Measurements from ENCODE around the gene SDK1.
"Not testable (repeated sequence)": the region's sequence is repeated elsewhere in the genome, so short reads cannot be mapped to it uniquely, and the experiment has no call there.

Gene SDK1

DNA sequence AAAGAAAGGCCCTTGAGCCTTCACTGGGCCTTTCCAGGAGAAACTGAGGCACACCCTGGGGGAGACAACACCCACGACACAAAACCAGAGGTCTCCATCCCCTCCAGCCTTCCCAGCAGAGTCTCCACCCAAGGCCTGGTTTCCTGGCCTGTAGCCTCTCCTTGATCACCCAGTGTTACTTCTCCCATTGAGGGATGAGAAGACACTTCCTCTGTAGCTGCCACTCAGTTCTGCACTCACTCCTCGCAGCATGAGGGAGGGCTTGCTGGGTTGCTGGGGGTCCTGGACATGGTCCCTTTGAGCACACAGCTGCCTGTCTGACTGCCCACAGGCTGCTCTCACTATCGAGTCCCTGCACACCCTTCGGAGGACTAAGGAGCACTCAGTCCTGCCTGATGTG is 943.0 kb downstream of the SDK1 start:
- no peak for DNase-seq

DNA sequence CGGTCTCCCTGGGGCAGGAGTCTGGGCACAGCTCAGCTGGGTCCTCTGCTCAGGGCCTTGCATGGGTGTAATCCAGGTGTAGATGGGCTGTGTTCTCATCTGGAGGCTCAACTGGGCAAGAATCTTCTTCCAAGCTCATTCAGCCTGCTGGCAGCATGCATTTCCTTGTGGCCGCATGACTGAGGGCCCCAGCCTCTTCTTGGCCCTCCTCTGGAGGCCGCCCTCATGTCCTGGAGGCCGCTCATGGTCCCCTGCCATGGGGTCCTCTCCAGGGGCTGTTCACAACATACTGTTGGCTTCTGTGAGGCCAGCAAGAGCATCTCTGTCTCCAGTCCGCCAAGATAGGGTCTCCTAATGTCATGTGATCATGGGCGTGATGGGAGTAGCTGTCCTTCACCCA is 943.6 kb downstream of the SDK1 start:
- no peak for DNase-seq

DNA sequence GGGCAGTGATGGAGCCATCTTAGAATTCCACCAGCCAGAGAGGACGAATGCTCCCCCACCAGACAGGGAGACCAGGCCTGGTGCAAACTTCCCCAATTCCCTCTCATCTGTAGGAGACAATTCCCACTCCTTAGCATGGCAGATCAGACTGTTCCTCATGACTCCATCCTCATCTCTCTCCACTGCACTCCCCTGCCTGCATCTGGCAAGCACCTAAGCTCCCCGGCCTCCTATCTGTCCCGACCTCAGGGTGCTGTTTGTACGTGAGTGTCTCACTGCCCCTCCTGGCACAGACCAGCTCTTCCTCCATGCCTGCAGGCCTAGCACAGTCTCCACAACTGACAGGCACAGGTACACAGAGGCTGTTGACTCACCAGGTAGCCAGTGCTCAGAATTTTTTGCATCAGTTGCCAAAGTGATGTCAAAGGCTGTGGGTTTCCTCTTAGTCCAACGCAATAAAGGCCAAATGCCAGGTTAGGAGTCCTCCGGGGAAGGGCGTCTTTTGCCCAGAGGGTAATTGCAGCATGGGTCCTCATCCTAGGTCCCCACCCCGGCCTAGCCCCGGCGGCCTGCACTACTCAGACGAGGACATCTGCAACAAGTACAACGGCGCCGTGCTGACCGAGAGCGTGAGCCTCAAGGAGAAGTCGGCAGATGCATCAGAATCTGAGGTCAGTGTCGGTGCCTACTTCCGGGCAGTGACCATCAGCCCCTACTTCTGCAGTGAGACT is 944.2 kb downstream of the SDK1 start:
- DNase-seq: no peak

DNA sequence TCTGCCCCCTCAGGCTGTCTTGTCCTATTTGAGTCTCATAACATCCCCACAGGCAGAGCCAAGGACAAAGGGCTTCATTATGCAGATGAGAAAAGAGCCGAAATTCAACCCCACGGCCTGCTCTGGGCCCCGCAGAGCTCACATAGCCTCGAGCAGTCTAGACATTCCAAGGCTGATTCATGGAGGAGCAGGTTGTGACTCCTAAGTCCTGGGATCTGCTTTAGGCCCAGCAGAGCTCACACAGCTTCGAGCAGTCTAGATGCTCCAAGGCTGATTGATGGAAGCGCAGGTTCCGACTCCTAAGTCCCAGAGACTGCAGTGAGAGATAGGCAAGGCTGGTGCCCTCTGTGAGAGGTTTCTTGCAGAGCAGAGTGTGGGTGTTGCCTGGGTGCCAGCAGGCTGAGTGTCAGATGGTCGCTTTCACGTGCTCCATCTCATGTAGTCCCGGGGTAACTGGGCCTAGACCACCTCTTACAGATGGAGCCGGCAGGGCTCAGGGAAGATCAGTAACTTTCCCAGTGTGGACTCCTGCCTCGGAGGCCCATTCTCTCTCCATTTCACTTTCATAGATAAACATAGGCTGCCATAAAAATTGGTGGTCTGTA is 944.9 kb downstream of the SDK1 start:
- no peak for DNase-seq

DNA sequence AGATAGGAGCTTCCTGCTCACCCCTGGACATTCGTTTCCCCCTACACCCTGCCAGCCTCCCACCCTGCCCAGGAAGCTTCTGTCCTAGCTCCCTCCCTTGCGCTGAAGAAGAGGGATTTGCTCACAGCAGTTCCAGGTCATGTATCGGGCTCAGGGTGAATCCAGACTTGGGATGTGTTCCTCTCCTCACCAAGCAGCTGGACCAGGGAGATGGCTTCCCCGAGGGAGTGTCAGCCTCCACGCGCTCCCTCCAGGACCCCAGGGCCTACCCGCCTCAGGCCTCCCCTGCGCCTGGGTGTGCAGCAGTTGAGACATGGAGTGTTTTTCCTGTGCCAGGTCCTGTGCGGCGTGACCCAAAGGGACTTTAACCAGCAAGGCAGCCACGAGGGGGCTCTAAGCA is 945.5 kb downstream of the SDK1 start:
- no peak for DNase-seq

DNA sequence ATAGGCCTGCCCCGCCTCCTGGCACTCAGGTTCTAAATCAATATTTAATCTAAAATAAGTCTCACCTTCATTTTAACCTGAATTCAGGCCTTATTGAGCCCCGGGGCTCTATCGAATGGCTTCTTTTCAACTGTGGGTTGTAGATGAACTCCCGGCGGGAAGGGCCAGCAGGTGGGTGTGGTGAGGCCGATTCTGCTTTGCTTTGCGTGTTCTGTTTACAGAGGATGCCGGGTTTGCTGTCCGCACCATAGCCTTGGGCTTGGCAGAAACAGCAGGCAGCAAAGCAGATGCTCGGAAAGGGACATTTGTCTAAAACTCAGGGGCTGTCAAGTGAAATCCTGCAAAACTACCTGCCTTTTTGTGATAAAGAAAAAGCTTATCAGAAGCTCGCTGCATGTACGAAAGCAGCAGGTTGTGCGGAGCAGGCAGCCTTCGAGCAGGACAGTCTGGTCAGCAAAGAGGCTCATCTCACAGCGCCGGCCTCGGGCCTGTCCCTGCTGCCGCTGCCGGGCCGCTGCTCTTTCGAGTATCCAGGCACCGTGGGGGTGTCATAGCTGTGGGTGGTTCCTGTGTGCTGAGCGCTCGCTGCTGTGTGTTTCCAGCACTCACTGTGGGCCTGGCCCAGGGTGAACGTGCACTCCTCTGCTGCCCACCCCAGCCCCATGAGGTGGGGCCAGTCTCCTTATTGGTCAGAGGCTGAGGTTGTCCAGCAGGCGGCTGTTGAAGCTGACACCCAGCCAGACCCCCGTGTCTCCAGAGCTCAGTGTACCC is 946.2 kb downstream of the SDK1 start:
- no peak for DNase-seq

DNA sequence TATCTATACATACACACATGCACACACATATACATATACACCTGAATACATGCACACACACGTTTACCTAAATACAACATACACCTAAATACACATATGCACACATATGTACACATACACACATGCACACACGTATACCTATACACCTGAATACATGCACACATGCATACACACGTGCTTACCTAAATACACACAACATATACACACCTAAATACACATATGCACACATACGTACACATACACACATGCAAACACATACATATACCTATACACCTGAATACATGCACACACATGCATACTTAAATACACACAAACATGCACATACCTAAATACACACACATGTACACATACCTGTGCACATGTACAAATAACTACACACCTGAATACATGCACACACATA is 947.2 kb downstream of the SDK1 start:
- no peak for DNase-seq

DNA sequence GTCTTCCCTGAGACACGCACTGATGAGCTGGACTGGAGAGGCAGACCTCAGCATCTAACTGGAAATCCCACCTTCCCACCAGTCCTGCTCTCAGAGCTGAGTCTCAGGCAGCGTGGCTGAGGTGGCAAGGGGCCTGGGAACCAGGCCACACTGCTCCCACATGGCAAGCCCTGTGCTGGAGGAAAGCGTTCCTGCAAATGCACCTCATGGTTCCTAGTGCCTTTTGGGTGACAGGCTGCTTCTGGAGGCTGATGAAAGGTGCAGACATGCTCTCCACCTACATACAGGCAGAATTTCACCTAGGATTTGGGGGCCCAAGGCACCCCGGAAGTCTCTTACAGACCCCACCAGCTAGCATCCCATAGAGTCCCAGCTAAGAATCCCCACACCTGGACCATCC is 948.2 kb downstream of the SDK1 start:
- DNase-seq: no peak

DNA sequence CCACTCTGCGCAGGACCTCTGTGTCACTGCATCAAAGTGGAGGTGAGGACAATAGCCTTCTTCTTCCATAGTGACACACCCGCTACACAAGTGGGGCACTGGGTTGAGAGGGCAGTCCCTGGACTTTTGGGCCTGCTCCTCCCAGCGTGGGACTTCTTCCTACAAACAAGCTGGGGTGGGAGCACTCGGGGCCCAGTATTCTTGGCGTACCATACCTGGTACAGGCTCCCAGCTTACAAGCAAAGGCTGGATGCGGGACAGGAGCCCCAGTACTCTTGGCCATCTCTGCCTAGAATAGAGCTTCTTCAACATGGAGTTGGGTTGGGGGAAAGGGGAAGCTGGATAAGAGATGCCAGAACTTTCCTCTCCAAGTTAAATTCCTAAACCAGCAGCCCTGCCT is 954.3 kb downstream of the SDK1 start:
- DNase-seq: no peak

DNA sequence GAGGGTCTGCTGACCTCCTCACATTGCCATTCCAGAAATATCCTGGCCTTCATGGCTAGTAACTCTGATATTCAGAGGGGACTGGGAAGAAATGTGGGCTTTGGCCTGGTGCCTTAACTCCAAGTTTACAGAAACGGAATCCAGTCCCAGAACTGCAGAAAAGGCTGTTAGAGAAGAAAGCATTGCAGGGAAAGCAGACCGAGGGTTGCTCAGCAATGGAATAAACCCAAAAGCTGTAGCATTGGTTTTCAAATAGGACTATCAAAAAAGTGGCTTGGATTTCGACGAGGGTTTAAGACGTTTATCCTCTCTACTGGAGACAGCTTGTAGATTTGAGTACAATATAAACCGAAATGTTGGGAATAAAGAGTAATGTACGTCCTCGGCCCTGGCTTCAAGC is 955.2 kb downstream of the SDK1 start:
- DNase-seq: no peak

DNA sequence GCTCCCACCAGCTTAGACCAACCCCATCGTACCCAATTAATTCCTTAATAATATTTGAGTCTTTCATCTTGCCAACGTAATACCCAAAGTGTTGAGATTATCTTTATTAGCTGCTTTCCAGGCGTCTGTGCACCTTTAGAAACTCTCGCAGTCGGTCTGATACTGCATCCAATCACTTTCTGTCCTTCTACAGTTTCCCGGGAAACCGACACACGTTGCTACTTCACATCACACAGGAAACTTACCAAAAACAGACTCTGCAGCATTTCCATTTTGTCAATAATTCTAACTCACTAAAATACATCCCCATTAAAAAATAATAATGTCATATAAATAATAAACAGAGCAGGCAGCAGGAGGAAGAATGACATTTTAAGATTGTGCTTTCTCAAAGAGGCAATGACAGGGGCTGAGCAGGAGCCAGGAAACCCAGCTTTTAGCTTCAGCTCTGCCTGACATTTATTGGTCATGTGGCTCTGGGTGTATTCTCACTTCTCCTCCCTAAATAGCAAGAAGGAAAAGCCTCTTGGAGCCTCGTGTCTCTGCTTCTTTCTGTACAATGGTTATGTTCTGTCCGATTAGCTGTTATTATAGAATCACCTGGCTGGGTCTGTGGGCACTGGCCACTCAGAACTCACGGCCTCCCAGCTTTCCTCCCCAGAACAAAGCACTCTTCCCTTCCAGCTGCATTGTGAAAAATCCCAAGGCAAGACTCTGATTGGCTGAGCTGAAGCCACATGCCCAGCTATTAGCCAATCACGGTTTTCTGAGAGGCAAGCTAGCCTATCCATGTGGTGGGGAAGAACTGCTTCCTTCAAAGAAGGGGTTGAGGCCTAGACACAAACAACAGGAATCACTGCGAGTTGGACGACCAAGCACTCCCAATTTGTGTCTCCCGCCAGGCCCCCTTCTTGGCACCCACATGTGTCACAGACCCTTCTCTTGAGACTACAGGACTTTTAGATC is 956.4 kb downstream of the SDK1 start:
- no peak for DNase-seq

DNA sequence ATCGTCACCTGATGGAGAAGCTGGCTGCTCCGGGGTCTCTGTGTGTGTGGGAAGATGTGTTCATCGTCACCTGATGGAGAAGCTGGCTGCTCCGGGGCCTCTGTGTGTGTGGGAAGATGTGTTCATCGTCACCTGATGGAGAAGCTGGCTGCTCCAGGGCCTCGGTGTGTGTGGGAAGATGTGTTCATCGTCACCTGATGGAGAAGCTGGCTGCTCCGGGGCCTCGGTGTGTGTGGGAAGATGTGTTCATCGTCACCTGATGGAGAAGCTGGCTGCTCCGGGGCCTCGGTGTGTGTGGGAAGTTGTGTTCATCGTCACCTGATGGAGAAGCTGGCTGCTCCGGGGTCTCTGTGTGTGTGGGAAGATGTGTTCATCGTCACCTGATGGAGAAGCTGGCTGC is 959.1 kb downstream of the SDK1 start:
- not testable (repeated sequence) for DNase-seq

DNA sequence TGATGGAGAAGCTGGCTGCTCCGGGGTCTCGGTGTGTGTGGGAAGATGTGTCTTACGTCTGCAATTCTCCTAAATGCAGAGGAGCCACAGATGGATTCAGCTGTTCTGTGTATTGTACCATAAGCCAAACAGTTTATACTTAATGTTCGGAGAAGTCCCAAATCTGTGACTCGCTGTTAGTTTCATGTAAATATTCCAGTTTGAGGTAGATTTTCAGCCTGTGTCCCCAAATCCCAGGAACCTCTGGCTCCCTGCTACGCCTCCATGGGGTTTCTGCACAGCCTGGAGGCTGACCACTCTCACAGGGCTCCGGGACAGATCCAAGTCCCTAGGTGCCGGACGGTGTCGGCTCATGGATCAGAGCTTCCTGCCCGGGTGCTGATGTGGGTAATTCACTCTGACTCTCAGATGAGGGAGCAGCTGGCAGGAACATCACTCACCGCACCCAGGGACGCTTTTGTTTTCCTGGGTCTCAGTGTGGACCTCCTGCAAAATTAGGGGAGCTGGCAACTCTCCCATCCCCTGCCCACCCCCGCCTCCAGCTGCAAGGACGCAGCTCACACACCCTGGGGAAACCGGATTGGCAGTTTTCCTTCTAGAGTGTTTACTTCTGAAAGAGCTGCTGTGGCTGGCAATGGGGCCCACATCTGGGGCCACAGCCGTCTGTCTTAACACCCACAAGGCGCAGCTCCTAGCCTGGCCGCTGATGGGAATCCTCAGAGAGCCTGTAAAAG is 960.0 kb downstream of the SDK1 start:
- DNase-seq: no peak

DNA sequence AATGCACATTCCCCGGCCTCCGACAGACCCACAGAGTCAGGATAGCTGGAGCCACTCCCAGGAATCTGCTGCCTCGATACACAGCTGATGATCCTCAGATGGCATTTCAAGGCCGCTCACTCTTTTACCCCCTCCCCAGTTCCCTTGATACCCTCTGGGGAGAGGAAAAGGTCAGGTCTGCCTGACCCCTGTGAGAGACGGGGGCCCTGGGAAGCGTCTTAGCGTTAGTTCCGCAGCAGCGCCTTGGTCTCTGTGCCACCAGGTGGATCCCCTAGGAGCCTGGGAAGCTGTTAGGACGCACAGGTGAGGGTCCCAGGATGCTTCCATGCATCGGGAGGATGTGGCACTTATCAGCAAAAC is 960.5 kb downstream of the SDK1 start:
- no peak for DNase-seq

DNA sequence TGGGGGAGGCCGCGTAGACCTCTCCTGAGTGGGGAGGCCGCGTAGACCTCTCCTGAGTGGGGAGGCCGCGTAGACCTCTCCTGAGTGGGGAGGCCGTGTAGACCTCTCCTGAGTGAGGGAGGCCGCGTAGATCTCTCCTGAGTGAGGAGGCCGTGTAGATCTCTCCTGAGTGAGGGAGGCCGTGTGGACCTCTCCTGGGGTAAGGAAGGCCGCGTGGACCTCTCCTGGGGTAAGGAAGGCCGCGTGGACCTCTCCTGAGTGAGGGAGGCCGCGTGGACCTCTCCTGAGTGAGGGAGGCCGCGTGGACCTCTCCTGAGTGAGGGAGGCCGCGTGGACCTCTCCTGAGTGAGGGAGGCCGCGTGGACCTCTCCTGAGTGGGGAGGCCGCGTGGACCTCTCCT is 963.2 kb downstream of the SDK1 start:
- not testable (repeated sequence) for DNase-seq

DNA sequence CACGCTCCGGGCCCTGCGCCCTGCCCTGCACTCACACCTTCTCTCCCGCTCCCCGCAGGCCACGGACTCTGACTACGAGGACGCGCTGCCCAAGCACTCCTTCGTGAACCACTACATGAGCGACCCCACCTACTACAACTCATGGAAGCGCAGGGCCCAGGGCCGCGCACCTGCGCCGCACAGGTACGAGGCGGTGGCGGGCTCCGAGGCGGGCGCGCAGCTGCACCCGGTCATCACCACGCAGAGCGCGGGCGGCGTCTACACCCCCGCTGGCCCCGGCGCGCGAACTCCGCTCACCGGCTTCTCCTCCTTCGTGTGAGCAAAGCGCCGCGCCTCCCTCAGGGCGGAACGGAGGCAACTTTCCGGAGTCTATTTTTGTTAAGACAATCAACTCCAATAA is 964.0 kb downstream of the SDK1 start:
- no peak for DNase-seq

DNA sequence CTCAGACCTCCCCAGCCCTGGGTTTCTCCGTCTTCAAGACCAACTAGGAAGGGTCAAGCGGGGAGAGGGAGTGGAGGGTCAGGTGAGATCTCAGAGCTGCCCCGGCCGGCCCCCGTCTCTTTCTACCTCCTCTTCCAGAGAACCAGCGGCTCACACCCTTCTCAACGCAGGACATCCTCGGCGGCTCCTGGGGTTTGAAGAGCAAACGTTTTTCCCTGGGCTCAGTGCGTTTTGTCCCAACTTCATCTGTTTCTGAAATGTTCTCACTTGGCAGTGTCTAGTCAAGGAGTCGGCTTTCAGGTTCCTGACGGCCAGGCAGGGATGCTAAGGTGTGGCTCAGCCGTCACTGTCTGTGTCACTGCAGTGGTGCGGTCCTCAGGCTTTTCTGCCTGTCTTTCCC is 964.6 kb downstream of the SDK1 start:
- no peak for DNase-seq

DNA sequence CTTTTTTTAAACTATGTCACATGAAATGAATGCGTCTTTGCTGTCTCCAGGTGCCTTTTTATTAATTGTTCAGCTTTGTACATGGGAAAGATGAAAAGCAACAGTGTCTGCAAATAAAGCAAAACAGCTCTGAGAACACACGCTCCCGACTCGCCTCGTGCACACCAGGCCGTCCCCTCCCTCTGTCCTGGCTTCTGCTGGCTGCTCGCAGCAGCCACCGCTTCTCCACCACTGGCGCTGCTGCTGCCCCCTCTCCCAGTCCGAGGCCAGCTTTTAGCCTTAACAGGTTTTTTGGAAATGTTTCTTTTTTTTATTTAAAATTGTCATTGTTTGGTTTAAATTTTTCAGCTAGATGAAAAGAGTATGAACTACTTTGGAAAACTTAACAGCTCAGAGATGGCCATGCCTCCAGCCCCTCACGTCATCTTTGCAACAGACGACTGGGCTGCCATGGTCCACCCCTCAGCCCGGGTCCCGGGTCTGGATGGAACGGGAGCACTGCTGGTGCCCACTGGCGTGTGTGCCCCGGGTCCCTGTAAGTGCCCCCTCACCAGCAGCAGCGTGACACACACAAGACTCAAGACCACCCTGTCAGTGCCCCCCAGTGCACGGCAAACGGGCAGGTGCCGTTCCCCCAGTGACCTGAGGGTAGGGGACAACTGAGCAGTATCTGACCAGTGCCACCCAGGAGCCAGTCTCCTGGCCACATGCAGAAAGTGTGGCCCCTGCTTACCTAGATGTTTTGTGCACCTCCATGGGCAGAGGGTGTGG is 965.4 kb downstream of the SDK1 start:
- DNase-seq: no peak

DNA sequence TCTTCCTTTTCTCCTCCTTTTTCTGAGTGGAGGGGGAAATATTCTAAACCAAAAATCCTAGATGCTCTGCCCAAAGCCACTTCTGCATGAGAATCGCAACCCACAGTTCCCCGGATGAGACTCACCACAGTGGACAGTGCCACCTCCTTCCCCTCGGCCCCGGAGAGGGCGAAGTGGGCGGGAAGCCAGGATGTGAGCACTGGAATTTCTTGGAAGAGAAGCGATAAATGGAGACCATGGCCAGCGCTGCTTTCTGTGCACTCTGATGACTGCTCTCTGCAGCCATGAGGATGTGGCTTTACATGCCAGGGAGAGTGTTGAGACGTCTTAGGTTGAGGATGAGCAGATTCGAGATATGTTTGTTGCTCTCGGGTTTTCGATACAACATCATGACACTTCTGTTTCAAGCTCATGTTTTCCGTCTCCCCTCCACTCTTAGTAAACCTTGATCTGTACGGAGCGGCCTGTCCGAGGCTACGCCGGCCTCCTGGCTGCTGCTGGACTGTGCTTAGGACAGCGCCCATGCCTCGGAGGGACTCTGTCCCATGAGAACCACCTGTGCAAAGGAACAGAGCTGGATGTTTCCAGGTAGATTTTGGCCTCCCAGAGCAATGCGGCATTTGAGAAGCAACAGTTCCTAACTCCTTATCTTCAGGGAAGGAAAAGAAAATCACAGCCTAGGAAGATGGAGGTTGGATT is 966.4 kb downstream of the SDK1 start:
- DNase-seq: no peak

DNA sequence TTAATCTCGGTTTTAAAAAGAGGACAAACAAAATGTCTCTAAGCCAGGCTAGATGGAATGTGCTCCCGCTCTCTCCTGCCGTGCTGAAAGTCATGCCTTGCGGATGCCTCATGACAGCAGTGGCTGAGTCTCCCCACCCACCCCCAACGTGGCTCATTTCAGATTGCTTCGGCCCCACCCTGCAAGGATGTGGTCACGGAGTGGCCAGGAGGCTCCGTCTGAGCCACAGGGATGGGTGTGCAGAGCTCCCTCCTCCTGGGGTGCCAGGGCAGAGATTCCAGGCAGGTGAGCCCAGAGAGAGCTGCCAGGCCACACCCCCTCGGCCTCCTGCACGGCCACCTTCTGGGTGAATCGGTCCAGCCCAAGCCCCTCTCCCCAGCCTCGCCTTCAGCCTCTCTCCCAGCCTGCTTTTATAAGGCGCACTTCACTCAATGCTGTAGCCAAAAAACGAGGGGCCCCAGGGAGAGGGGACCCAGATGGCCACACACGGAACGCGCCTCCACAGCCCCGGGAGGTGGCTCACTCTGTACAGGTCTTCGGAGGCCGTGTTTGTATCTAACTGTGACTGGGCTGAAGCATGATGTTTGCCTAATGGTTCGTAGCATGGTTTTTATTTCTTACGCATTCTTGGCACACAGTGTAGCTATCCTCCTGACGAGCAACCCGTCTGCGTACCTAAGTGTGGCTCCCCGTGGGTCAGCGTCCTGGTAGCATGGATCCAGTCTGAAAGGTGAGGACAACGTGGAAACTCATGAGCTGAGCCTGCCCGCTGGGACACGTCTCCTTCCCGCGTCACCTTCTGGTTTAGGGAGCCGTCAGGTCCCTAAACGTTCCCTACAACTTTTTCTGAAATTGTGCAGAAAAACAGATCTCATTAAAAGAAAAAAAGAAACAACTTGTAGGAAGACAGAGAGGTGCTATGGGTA is 967.3 kb downstream of the SDK1 start:
- DNase-seq: no peak

Measured in activated naive CD4-positive, alpha-beta T cell treated with Interleukin-2 at 50 U/mL for 16 hours (primary cell).